Endothelial cell of umbilical vein (primary cell): ENCODE data around the gene MARCHF9. TPM values are rescaled to one million over a fixed set of nuclear protein-coding genes. Genes with fewer than 3 reads are reported as not detected.

Experiments
- BruUV-seq: library from RNA; stranded (reverse); fragments of 400-500 nt; replicated peaks from 2 replicates; lab custom pipeline; 2021; lab: Mats Ljungman, UMichigan
- CTCF ChIA-PET: fragments of 300-600, 350-600 bp; sonication (Branson Sonifier 250); formaldehyde crosslinking; loops from one replicate; lab custom pipeline; 2021; ENCODE audit warnings: antibody characterized with exemption, inconsistent platforms; lab: Charles Lee
- POLR2A ChIA-PET: fragments of 300-600, 350-600 bp; sonication (Branson Sonifier 250); formaldehyde crosslinking; loops from one replicate; lab custom pipeline; 2021; ENCODE audit warnings: antibody characterized with exemption, inconsistent platforms; lab: Charles Lee
- DNase-seq: peaks from one replicate; pipeline ENCODE4 v3.0.0-alpha.2; 2011; ENCODE audit warnings: low read depth, low spot score
- FAIRE-seq: peaks from 2 replicates; lab custom pipeline; 2011; peaks lifted over from hg19 to GRCh38; lab: Jason Lieb, UNC
- H2AFZ ChIP-seq: 2 replicates; pipeline ENCODE4 v1.6.0; 2012; ENCODE audit warnings: low read depth, low read length, control low read depth, inconsistent platforms
- H3K27ac ChIP-seq: 2 replicates; pipeline ENCODE4 v1.5.1; 2011; ENCODE audit warnings: low read depth, mild to moderate bottlenecking, control low read depth, low read length, moderate library complexity; ENCODE audit not compliant: insufficient read depth
- H3K27me3 ChIP-seq, 2 experiments: 2 replicates each; pipeline versions ENCODE4 v1.6.0 to v1.6.1; 2011; ENCODE audit warnings: low read length in 2 of 2, mixed read lengths in 1 of 2; ENCODE audit not compliant: control insufficient read depth in 2 of 2, insufficient read depth in 2 of 2
- H3K36me3 ChIP-seq, 2 experiments: 2 replicates in 1 of 2; 3 replicates in 1 of 2; pipeline ENCODE4 v1.5.1; 2011; ENCODE audit warnings: low read length in 2 of 2, mild to moderate bottlenecking in 1 of 2, moderate library complexity in 1 of 2; ENCODE audit not compliant: control insufficient read depth in 2 of 2, insufficient read depth in 2 of 2; ENCODE audit errors: extremely low read depth in 1 of 2
- H3K4me1 ChIP-seq: 3 replicates; pipeline ENCODE4 v1.5.1; 2011; ENCODE audit warnings: mild to moderate bottlenecking, low read length; ENCODE audit not compliant: control insufficient read depth, insufficient read depth; ENCODE audit errors: extremely low read depth
- H3K4me2 ChIP-seq: 2 replicates; pipeline ENCODE4 v1.6.1; 2011; ENCODE audit warnings: low read length, control low read depth, mixed read lengths; ENCODE audit not compliant: insufficient read depth
- H3K4me3 ChIP-seq, 3 experiments: fragments of 200-600 bp in 1 of 3; sonication (generic), shearing (Covaris generic) in 1 of 3; replicated peaks in 1 of 3; 2 replicates each; pipeline ENCODE4 v1.5.1; 2011 to 2016; ENCODE audit warnings: control low read depth in 3 of 3, low read length in 3 of 3, mild to moderate bottlenecking in 2 of 3, inconsistent platforms in 1 of 3, low read depth in 1 of 3, moderate library complexity in 1 of 3; ENCODE audit not compliant: insufficient read depth in 1 of 3
- H3K79me2 ChIP-seq: 2 replicates; pipeline ENCODE4 v1.6.0; 2012; ENCODE audit warnings: low read length, inconsistent platforms; ENCODE audit not compliant: control insufficient read depth, insufficient read depth
- H3K9ac ChIP-seq: replicated peaks from 2 replicates; pipeline ENCODE3; 2011; ENCODE audit warnings: low read length, control low read depth; ENCODE audit not compliant: insufficient read depth; ENCODE audit errors: extremely low read depth
- H3K9me1 ChIP-seq: replicated peaks from 3 replicates; pipeline ENCODE4 v1.6.0; 2011; ENCODE audit warnings: mild to moderate bottlenecking, low read length; ENCODE audit not compliant: control insufficient read depth, insufficient read depth; ENCODE audit errors: extremely low read depth
- H3K9me3 ChIP-seq: replicated peaks from 2 replicates; pipeline ENCODE4 v1.5.1; 2012; ENCODE audit warnings: low read length, inconsistent platforms; ENCODE audit not compliant: control insufficient read depth, insufficient read depth
- H4K20me1 ChIP-seq: replicated peaks from 2 replicates; pipeline ENCODE3; 2011; ENCODE audit warnings: mild to moderate bottlenecking, low read length; ENCODE audit not compliant: control insufficient read depth, insufficient read depth; ENCODE audit errors: extremely low read depth
- CTCF ChIP-seq, 2 donors: IDR thresholded peaks; 1 replicate in 1 of 2; 2 replicates in 1 of 2; pipeline ENCODE4 v1.5.1; 2011; ENCODE audit warnings: low read length in 2 of 2, mild to moderate bottlenecking in 2 of 2, moderate library complexity in 2 of 2, control low read depth in 1 of 2, inconsistent platforms in 1 of 2, low read depth in 1 of 2; ENCODE audit not compliant: insufficient read depth in 1 of 2; ENCODE audit errors: extremely low read depth in 1 of 2
- EZH2 ChIP-seq: IDR thresholded peaks from 2 replicates; pipeline ENCODE4 v1.6.1; 2012; ENCODE audit warnings: borderline replicate concordance, low read depth, mild to moderate bottlenecking, moderate library complexity, low read length, inconsistent platforms; ENCODE audit not compliant: severe bottlenecking
- FOS ChIP-seq: IDR thresholded peaks from 2 replicates; pipeline ENCODE4 v1.6.1; 2011; ENCODE audit warnings: mild to moderate bottlenecking, low read length, moderate library complexity, borderline replicate concordance; ENCODE audit not compliant: insufficient read depth
- GATA2 ChIP-seq: IDR thresholded peaks from 2 replicates; pipeline ENCODE4 v1.7.0; 2011; ENCODE audit warnings: low read depth, mild to moderate bottlenecking, moderate library complexity, mixed read lengths, low read length; ENCODE audit not compliant: insufficient read length, insufficient read depth
- JUN ChIP-seq: IDR thresholded peaks from 2 replicates; pipeline ENCODE4 v1.6.1; 2011; ENCODE audit warnings: borderline replicate concordance, low read depth; ENCODE audit not compliant: insufficient read length, insufficient read depth
- MAX ChIP-seq: IDR thresholded peaks from 2 replicates; pipeline ENCODE4 v1.6.1; 2011; ENCODE audit not compliant: insufficient read depth, insufficient read length
- MYC ChIP-seq: IDR thresholded peaks from one replicate; pipeline ENCODE4 v1.6.1; 2011; ENCODE audit warnings: mild to moderate bottlenecking, low read depth, low read length
- POLR2A ChIP-seq: IDR thresholded peaks from 2 replicates; pipeline ENCODE4 v1.6.1; 2012; ENCODE audit warnings: low read depth, mild to moderate bottlenecking, control low read depth, low read length
- POLR2AphosphoS5 ChIP-seq: IDR thresholded peaks from 2 replicates; pipeline ENCODE4 v1.6.1; 2012; ENCODE audit warnings: low read depth, mild to moderate bottlenecking, control low read depth, low read length, moderate library complexity; ENCODE audit not compliant: insufficient read depth
- dilution Hi-C: fragments of 300-500 bp; cut with MboI; formaldehyde crosslinking; loops from one replicate; pipeline ENCODE4 v1.15.0; 2019; ENCODE audit warnings: low sequenced_read_pairs; ENCODE audit not compliant: extremely low pct_ligation_motif_present
- intact Hi-C: fragments of 100-400 bp; cut with micrococcal nuclease; formaldehyde crosslinking; loops from one replicate; pipeline ENCODE4 v1.10.0; 2022
- polyA plus RNA-seq, 4 experiments: library from polyadenylated mRNA; depleted of rRNA in 3 of 4; stranded (reverse) in 3 of 4; unstranded in 1 of 4; fragments of >200 nt; gene quantifications; 2 replicates each; pipeline versions ENCODE4 v1.2.1 to v1.2.3, GENCODE V29; 2011 to 2012; ENCODE audit warnings: missing spikeins in 1 of 4
- total RNA-seq: library from RNA; stranded (reverse); gene quantifications from 2 replicates; pipeline ENCODE4 v1.2.3, GENCODE V29; 2021

The MARCHF9 gene
- total and polyA plus RNA-seq, 2 donors (not counting 3 experiments of a cell fraction or from before 2014, with no cell fraction given): 4.6 to 4.8 TPM

GRCh38 chr12:57783861-57784260 is 29.0 kb downstream of the MARCHF9 start:
- H3K27ac ChIP-seq: no peak overlapping the region
- H3K9me3 ChIP-seq: no peaks in the 10 kb centered on the region
- H3K36me3 ChIP-seq: peaks cover 10 to 11% of the 10 kb centered on the region in 2 experiments
- H3K79me2 ChIP-seq: peaks cover 14% of the 10 kb centered on the region
- FAIRE-seq (no peak), DNase-seq (no peak)
- no peak overlapping the region for H3K4me3 ChIP-seq
- ChIA-PET POLR2A (no interaction called here), CTCF (interaction anchor here (0.7 to 2.0 kb wide), 6 partner anchors 12 to 201 kb away, joined by 3 to 10 read pairs (median 4); partner anchors contain the start of genes EEF1AKMT3 and METTL1)
- no peak overlapping the region for H3K9ac ChIP-seq
- no TSS peak for BruUV-seq
- no peaks in the 10 kb centered on the region for H4K20me1 ChIP-seq
- no peak overlapping the region for H2AFZ ChIP-seq
- H3K4me2 ChIP-seq: no peak overlapping the region
- H3K9me1 ChIP-seq: no peaks in the 10 kb centered on the region
- dilution Hi-C loops (no loop called here), intact Hi-C loops (loop anchor here (1.0 to 2.0 kb wide), 2 partner anchors 13 to 47 kb away; no protein-coding TSS in a partner anchor)
- TF ChIP-seq EZH2 (no peak), GATA2 (no peak), JUN (no peak), CTCF (IDR thresholded peaks at IDR 0.05; ENCODE audit: extremely low read depth in 1 of 2, insufficient read depth in 1 of 2, low read depth in 1 of 2, low read length in 2 of 2) (no peak), MYC (no peak), MAX (no peak), FOS (no peak), POLR2AphosphoS5 (no peak), POLR2A (no peak)
- H3K4me1 ChIP-seq: peaks cover 7% of the 10 kb centered on the region
- H3K27me3 ChIP-seq: no peaks in the 10 kb centered on the region
